CD4-positive, alpha-beta T cell treated with Interleukin-21 for 1 hour (primary cell): ENCODE data around the gene CORO6.

Experiments used
- DNase-seq: peaks from one replicate; pipeline ENCODE4 v3.0.0-alpha.2; 2020

CORO6 gene

GRCh38 chr17:29576214-29577000, 46.3 kb downstream of the CORO6 start:
- DNase-seq, result no peak

- DNase-seq, result no peak
Observed at GRCh38 chr17:29575511-29576213, 47.0 kb downstream of the CORO6 start.

- no peak for DNase-seq
Observed at GRCh38 chr17:29574732-29575510, 47.8 kb downstream of the CORO6 start.

GRCh38 chr17:29573871-29574731, 48.6 kb downstream of the CORO6 start:
- no peak for DNase-seq

GRCh38 chr17:29573558-29573869, 49.2 kb downstream of the CORO6 start:
- DNase-seq, result no peak

DNA sequence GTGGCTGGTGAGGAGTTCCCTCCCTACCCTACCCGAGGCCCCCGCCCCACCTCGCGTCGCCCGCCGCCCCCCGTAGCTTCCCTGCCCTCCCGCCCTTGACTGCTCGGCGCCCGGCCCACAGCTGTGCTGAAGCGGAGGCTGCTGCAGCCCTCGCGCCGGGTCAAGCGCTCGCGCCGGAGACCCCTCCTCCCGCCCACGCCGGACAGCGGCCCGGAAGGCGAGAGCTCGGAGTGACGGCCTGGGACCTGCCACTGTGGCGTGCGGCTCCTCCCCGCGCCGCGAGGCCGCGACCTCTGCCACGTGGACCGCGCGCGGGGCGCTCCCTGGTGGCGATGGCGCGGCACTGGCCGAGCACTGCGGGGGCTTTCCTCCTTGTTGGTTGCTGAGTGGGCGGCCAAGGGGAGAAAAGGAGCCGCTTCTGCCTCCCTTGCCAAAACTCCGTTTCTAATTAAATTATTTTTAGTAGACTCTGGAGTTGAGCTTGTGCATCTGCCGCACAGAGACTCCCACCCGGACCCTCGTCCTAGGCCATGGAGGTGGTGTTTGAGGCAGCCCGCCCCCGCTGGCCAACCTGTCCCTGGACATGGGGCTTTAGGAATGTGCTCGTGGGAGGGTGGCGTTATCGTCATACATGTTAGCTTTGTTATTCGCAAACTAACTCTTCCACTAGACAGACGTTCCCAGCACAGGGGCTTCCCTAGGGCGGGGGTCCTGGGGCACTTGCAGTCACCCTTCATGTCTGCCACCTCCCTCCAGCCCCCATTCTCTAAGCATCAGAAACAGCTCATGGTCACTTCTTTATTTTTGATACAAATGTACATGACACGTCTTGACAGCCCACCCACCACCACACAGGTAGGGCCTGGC, 49.8 kb downstream of the CORO6 start:
- DNase-seq, result peak; percentile 51

- DNase-seq, result no peak
Observed at GRCh38 chr17:29571883-29572681, 50.6 kb downstream of the CORO6 start.

DNA sequence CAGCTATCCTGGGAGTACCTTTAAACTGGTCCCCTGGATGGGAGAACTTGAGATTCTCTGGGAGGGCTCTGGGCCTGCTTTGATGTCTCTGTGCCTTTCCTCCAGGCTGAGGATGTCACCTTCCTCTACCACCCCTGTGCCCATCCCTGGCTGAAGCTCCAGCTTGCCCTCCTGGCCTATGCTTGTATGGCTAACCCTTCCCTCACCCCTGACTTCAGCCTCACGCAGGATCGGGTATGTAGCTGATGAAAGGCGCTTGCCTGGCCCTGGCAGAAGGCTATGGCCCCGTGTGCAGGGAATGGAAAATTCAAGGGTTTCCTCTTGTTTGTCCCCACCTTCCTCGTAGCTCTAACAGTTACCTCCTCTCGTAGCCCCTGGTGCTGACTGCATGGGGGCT, 51.2 kb downstream of the CORO6 start:
- DNase-seq, result no peak

DNA sequence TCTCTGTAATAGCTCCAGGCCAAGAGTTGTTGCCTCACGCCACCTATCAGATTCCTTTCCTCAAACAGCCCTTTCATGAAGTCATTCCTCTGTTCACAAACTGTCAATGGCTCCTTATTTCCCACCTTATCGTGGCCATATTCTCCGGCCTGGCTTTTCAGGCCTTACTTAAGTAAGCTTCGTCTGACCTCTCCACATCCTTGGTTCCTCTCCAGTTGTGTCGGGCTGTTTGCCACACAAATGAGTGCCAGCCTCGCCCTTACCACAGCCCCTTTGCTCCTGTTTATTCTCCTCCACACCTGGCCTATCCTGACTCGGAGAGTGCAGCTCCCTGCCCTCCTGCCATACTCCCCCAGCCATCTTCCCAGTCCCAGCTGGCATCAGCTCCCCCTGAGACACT, 52.2 kb downstream of the CORO6 start:
- DNase-seq, result no peak

GRCh38 chr17:29569245-29569950, 53.3 kb downstream of the CORO6 start:
- no peak for DNase-seq

GRCh38 chr17:29568331-29569244, 54.1 kb downstream of the CORO6 start, which contains the start of gene TP53I13:
TSS of gene TP53I13 (plus strand) at chr17:29568701. CDS start at chr17:29568759, 58 bp downstream.
- peak; percentile 93 for DNase-seq

- DNase-seq, result peak; percentile 81
Observed at GRCh38 chr17:29567554-29568330, 55.0 kb downstream of the CORO6 start.

- DNase-seq, result no peak
Observed at GRCh38 chr17:29567304-29567553, 55.5 kb downstream of the CORO6 start.

DNA sequence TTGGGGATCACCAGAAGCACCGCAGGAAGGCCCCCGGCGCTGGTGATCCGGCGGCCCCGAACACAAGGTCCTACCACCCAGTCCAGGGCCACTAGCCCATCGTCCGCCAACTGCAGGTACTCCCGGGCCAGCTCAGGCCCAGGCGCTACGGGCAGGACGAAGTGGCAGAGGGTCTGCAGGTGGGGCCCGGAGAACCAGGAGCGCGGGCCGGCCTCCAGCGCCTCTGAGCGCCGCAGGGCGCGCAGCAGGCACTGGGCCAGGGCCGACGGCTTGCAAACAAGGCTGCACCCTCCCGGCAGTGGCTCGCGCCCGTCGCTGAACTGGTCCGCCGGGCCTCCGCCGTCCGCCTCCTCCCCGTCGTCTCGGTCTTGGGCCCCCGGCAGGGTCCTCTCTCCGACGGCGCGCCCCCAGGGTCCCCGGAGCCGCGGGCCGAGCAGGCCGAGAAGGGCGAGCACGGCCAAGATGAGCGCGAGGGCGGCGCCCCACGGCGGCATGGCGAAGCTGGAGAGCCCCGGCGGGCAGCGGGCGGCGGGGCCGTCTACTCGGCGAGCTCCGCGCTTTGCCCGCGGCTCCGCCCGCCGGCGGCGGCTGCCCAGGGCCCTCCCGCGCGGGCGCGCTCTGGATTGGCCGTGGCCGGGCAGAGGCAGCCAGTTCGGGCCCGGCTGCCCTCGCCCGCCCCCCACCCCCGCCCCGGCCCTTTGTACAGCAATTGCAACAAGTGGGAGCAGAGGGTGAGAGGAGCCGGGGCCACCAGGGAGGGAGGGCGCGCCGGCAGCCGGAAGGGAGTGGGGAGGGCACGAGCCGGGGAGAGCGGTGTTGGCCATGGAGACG, 56.0 kb downstream of the CORO6 start, which contains the start of gene ABHD15:
ABHD15 (minus strand) TSS at position 565 of the 831 bp plus-strand sequence; CDS start at position 494, 71 bp downstream.
- peak; percentile 59 for DNase-seq

GRCh38 chr17:29565643-29566472, 56.9 kb downstream of the CORO6 start:
- peak; percentile 63 for DNase-seq
